ENCODE results near the gene GPHN.

The GPHN gene

DNA sequence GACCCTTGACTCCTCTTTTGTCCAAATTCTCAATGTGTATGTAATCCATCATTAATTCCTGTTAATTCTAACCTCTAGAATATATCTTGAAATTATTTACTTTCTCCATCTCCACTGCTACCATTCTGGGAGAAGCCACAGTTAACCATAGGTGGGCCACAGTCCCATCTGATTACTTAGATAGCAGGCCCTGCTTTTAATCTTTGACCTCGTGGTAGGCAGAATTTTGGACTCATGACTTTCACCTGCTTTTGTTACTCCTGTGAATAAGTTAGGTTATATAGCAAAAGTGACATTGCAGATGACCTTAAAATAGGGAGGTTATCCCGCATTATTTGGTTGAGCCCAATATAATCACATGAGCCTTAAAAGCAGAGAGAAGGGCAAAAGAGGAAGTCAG lies 264.2 kb downstream of the GPHN start:
- H3K4me3 ChIP-seq (ENCODE audit: control insufficient read depth, low read depth, low read length), result no peak overlapping the region
- no peak for DNase-seq (ENCODE audit: low read depth)
- TF ChIP-seq, protein P1, sequence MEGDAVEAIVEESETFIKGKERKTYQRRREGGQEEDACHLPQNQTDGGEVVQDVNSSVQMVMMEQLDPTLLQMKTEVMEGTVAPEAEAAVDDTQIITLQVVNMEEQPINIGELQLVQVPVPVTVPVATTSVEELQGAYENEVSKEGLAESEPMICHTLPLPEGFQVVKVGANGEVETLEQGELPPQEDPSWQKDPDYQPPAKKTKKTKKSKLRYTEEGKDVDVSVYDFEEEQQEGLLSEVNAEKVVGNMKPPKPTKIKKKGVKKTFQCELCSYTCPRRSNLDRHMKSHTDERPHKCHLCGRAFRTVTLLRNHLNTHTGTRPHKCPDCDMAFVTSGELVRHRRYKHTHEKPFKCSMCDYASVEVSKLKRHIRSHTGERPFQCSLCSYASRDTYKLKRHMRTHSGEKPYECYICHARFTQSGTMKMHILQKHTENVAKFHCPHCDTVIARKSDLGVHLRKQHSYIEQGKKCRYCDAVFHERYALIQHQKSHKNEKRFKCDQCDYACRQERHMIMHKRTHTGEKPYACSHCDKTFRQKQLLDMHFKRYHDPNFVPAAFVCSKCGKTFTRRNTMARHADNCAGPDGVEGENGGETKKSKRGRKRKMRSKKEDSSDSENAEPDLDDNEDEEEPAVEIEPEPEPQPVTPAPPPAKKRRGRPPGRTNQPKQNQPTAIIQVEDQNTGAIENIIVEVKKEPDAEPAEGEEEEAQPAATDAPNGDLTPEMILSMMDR (conservative IDR thresholded peaks at IDR 0.05; ENCODE audit: control insufficient read depth, insufficient read depth, low read depth, low read length), result no peak

DNA sequence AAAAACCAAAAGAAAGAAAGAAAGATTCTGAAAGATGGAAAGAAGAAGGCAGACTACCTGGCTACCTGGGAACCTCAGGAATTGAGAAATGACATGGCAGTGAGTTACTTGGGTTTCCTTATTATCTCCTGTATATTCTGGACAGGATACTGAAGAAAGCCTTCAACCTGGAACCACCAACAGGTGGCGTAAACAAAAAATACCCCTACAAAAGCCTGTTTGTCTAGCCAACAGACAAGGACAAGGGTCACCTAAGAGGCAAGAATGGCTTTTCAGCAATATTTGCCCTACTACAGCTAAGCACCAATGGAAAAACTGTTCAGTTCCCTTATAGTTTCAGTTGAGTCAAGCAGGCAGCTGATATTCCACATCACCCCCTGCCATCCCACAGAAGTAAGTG lies 274.9 kb downstream of the GPHN start:
- DNase-seq (ENCODE audit: low read depth), result no peak
- TF ChIP-seq, protein P1 (conservative IDR thresholded peaks at IDR 0.05; ENCODE audit: control insufficient read depth, insufficient read depth, low read depth, low read length), result no peak
- no peak overlapping the region for H3K4me3 ChIP-seq (ENCODE audit: control insufficient read depth, low read depth, low read length)

DNA sequence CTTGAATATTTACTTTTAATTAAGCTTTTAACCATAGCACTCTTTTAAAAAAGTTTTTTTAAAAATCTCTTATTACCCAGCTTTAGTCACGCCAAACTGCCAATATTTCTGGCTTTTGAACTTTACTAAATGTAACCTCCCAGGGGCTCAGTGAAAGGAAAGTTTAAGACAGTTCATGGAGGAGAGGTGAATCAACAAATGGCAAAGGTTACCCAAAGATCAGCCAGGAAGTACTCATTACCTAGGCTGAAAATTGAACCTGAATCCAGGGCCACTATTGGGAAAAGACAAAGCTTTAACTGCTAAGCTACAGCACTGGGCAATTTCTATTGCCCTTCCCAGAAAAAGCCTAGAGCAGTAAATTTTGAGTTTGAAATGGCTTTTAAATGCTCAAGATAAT lies 282.2 kb downstream of the GPHN start:
- TF ChIP-seq, protein P1 (conservative IDR thresholded peaks at IDR 0.05; ENCODE audit: control insufficient read depth, insufficient read depth, low read depth, low read length), result no peak
- no peak for DNase-seq (ENCODE audit: low read depth)

GRCh38 chr14:66802962-66803361 lies 295.0 kb downstream of the GPHN start:
- no peak for DNase-seq (ENCODE audit: low read depth)
- TF ChIP-seq, protein P1 (conservative IDR thresholded peaks at IDR 0.05; ENCODE audit: control insufficient read depth, insufficient read depth, low read depth, low read length), result no peak
- no peak overlapping the region for H3K4me3 ChIP-seq (ENCODE audit: control insufficient read depth, low read depth, low read length)

More for the DNA sequence above, 282.2 kb downstream of the GPHN start:
- H3K4me3 ChIP-seq (ENCODE audit: control insufficient read depth, low read depth, low read length), result no peak overlapping the region

DNA sequence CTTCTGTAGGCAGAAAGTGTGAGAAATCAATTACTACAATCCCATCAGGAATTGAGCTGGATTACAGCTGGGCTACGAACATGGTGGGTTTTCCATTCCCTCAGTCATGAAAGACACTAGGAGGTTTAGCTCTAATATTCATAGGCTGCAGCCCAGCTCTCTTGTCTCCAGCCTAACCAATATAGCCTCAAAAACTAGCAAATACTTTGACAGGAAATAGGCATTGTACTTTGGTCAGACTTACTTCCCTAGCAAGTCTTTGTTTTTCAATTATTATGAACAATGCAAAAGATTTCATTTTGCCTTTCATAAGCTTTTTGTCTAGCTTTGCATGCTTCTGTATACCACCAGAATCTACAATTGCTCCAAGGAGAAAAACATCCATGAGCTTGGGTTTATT lies 296.2 kb downstream of the GPHN start:
- no peak for DNase-seq (ENCODE audit: low read depth)
- TF ChIP-seq, protein P1 (conservative IDR thresholded peaks at IDR 0.05; ENCODE audit: control insufficient read depth, insufficient read depth, low read depth, low read length), result no peak
- no peak overlapping the region for H3K4me3 ChIP-seq (ENCODE audit: control insufficient read depth, low read depth, low read length)

- no peak for DNase-seq (ENCODE audit: low read depth)
- TF ChIP-seq, protein P1 (conservative IDR thresholded peaks at IDR 0.05; ENCODE audit: control insufficient read depth, insufficient read depth, low read depth, low read length), result no peak
- no peak overlapping the region for H3K4me3 ChIP-seq (ENCODE audit: control insufficient read depth, low read depth, low read length)
Observed at GRCh38 chr14:66813636-66814035, 305.7 kb downstream of the GPHN start.

DNA sequence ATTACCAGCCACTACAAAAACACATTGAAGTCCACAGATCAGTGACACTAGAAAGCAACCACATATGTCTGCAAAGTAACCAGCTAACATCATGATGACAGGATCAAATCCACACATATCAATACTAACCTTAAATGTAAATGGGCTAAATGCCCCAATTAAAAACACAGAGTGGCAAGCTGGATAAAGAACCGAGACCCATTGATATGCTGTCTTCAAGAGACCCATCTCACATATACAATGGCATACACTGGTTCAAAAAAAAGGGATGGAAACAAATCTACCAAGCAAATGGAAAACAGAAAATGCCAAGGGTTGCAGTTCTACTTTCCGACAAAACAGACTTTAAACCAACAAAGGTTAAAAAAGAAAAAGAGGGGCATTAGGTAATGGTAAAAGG lies 307.7 kb downstream of the GPHN start:
- TF ChIP-seq, protein P1 (conservative IDR thresholded peaks at IDR 0.05; ENCODE audit: control insufficient read depth, insufficient read depth, low read depth, low read length), result no peak
- no peak for DNase-seq (ENCODE audit: low read depth)
- no peak overlapping the region for H3K4me3 ChIP-seq (ENCODE audit: control insufficient read depth, low read depth, low read length)
